ENCODE measurements around the gene NFKBIL1. TPM values are rescaled to one million over a fixed set of nuclear protein-coding genes. Genes with fewer than 3 reads are reported as not detected.
"Not testable (repeated sequence)": the region's sequence is repeated elsewhere in the genome, so short reads cannot be mapped to it uniquely, and the experiment has no call there.

Gene NFKBIL1
- 12.1 TPM for total RNA-seq

GRCh38 chr6:31546958-31547726, at the start of gene NFKBIL1:
TSS of gene NFKBIL1 (plus strand) at chr6:31547608. CDS start at chr6:31547695, 87 bp downstream.
- peak; percentile 98 for DNase-seq

GRCh38 chr6:31498748-31499147, 48.7 kb upstream of the NFKBIL1 start:
- DNase-seq = no peak

DNA sequence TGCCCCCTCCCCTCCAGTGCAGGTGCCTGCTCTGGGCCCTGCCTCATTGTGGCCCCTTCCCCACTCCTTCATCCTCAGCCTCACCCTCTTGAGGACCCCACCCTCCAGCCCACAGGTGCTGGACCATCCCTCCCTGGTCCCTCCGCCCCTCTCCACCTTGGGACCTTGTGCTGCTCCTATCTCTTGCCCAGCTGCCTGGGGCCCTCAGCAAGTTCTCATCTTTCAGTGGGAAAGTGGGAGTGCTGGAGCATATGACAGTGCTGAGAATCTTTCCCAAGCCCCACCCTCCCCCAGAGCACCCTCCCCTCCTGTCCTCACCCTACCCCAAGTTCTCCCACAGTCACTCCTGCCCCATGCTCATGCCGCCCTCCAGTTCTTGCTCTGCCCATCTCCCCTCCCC, 47.8 kb upstream of the NFKBIL1 start:
- DNase-seq = not testable (repeated sequence)

DNA sequence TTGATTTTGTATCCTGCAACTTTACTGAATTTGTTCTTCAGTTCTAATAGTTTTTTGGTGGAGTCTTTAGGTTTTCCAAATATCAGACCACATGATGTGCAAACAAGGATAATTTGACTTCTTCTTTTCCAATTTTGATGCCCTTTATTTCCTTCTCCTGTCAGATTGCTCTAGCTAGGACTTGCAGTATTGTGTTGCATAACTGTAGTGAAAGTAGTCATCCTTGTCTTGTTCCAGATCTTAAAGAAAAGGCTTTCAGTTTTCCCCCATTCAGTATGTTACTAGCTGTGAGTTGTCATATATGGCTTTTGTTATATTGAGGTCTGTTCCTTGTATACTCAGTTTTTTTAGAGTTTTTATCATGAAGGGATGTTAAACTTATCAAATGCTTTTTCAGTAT, 44.8 kb upstream of the NFKBIL1 start:
- no peak for DNase-seq

DNA sequence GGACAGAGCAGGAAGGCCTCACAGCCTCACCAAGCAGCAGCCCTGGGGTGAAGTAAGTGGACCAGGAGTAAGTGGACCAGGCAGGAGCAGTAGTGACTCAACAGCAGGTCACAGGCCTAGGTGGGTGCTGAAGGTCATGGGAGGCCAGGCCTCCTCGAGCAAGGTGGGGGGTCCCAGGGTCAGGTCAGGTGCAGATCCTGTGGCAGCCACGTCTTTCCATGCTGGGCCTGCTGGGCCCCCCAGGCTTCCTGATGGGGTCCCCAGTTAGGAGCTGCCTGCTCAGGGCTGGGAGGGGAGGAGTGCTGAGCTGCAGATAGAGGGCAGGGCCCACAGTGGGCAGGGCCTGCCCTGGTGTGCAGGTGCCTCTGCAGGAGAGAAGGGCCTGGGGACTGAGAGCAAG, 38.4 kb upstream of the NFKBIL1 start:
- not testable (repeated sequence) for DNase-seq

DNA sequence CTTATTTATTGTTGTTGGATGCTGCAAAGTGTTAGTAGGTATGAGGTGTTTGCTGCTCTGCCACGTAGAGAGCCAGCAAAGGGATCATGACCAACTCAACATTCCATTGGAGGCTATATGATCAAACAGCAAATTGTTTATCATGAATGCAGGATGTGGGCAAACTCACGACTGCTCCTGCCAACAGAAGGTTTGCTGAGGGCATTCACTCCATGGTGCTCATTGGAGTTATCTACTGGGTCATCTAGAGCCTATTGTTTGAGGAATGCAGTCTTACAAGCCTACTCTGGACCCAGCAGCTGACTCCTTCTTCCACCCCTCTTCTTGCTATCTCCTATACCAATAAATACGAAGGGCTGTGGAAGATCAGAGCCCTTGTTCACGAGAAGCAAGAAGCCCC, 37.4 kb upstream of the NFKBIL1 start:
- no peak for DNase-seq

GRCh38 chr6:31513456-31514165, 33.8 kb upstream of the NFKBIL1 start:
- DNase-seq = no peak

GRCh38 chr6:31521835-31522234, 25.6 kb upstream of the NFKBIL1 start:
- no peak for DNase-seq

DNA sequence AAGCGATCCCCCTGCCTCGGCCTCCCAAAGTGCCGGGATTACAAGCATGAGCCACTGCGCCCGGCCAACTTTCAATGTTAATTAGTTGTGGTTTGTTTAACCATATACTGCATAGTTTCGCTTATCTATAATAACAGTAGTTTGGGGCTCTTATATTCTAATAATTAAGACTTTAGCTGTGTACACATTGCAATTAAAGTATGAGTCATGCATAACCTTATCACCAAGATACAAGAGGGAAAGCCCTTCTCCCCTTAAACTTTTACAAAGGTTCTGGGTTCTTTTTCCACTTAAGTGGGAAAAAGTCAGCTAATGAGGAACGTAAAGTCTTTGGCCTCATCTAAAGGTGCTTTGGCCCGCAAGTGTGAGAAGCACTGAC, 21.9 kb upstream of the NFKBIL1 start:
- no peak for DNase-seq

- no peak for DNase-seq
Observed at GRCh38 chr6:31525932-31526591, 21.3 kb upstream of the NFKBIL1 start.

DNA sequence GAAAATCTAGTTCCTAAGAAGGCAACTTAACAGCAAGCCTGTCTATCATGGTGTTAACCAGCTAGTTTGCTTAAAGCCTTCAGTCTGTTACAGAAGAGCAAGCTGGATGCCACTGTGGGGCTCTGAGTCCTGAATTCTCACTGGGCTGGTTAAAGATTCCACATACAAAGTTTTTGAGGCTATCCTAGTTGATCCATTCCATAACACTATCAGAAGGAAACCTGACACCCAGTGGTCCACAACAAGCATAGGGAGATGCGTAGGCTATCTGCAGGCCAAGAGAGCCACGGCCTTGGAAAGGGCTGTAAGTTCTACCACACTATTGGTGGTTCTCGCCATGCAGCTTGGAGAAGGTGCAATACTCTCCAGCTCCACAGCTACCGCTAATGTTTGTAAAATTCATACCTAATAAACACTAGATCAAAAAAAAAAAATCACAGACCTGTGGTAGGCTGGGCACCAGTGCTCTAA, 19.1 kb upstream of the NFKBIL1 start:
- DNase-seq = no peak

DNA sequence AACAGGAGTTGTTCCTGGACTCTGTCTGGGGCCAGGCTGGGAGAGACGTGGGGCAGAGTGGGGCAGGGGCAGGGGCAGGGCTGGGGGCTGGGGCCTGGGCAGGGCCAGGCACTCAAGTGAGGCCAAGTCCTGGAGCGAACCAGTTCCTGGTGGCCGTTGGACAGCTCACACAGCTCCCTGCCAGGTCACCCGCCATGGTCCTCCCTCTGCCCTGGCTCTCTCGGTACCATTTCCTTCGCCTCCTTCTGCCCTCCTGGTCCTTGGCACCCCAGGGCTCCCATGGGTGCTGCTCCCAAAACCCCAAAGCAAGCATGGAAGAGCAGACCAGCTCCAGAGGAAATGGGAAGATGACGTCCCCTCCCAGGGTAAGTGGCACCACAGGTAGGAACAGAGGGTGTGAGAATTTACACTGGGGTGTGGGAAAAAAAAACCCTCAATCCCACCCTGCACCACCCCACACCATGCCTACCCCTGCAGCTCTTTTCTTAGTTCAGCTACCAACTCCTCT, 18.5 kb upstream of the NFKBIL1 start, which contains the start of gene MCCD1:
Gene MCCD1 (plus strand): TSS at position 142 of the 508 bp plus-strand sequence. CDS start 53 bp downstream, at position 195.
- no peak for DNase-seq

DNA sequence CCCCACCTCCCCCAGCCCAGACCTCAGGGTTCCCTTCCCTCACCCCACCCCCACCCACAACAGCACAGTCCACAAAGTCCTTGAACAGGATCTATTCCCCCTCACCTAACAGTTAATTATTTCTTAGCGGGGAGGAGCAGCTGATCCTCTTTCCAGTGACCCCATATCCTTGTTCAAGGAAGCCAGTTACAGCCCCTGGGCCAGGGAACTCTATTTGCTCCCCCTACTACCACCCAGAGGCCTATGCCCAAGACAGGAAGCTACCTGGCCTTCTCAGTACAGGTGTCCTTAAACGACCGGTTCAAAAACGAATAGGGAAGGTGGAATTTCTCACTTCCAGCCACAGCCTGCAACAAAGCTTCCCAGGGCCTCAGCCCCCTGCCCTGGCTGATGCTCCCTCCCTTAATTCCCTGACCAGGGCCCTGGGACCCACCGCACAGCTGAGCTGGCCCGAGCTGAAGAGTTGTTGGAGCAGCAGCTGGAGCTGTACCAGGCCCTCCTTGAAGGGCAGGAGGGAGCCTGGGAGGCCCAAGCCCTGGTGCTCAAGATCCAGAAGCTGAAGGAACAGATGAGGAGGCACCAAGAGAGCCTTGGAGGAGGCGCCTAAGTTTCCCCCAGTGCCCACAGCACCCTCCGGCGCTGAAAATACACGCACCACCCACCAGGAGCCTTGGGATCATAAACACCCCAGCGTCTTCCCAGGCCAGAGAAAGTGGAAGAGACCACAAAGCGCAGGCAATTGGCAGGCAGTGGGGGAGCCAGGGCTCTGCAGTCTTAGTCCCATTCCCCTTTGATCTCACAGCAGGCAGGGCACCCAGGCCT, 17.9 kb upstream of the NFKBIL1 start:
- no peak for DNase-seq

DNA sequence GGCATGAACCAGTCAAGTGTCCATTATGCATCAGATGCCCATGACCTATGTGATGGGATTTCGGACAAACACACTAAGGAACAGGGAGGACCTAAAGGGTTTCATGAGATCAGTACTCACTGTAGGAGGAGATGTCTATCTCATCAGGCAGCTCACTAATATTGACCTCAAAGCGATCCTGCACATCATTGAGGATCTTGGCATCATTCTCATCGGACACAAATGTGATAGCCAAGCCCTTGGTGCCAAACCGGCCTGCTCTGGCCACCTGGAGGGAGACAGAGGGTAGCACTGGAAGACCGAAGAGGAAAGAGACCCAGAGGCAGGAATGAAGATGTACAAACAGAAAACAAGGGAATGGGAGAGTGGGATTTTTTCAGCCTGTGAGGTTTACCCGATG, 16.7 kb upstream of the NFKBIL1 start:
- no peak for DNase-seq

DNA sequence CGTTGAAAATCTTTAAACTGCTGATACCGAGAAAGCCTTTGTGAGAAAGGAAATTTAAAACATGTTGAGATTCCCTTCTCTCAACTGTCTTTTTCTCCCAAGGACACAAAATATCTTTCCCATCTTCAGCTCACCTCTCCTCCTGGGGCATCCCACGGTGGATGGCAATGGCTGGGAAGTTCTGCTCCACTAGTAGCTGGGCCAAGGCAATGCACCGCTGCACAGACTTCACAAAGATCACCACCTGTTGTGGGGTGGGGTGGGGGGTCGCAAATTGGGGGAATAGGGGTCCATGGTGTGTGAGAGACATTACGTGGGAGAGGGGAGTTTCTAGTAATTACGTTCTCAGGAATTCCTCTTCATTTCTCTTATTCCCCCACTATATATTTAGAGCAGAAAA, 16.2 kb upstream of the NFKBIL1 start:
- no peak for DNase-seq

- no peak for DNase-seq
Observed at GRCh38 chr6:31531771-31532643, 15.4 kb upstream of the NFKBIL1 start.

- no peak for DNase-seq
Observed at GRCh38 chr6:31532644-31533454, 14.6 kb upstream of the NFKBIL1 start.

DNA sequence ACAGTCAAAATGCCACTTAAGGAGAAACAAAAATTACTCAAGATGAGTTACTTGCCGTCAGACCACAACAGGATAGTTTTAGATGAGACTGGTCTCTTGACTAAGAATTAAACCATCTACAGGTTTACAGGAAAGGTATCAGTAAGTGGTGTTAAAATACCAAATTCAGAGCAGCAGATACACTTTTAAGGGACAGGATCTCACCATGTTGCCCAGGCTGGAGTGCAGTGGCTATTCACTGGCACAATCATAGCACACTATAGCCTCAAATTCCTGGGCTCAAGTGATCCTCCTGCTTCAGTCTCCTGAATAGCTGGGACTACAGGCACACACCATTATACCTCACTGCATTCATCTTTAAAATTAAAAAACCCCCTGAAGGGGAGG, 14.0 kb upstream of the NFKBIL1 start:
- DNase-seq = no peak

DNA sequence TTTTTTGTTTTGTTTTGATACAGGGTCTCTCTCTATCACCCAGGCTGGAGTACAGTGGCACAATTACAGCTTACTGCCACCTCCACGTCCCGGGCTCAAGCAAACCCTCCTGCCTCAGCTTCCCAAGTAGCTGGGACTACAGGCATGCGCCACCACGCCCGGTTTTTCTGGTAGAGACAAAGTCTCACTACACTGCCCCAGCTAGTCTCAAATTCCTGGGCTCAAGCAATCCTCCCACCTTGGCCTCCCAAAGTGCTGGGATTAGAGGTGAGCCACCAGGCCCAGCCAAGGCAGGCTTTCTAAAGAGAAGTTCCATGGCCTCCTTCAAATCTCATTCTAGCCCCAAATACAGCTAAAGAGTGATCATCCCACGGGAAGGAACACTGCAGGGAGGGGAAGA, 13.4 kb upstream of the NFKBIL1 start:
- no peak for DNase-seq

DNA sequence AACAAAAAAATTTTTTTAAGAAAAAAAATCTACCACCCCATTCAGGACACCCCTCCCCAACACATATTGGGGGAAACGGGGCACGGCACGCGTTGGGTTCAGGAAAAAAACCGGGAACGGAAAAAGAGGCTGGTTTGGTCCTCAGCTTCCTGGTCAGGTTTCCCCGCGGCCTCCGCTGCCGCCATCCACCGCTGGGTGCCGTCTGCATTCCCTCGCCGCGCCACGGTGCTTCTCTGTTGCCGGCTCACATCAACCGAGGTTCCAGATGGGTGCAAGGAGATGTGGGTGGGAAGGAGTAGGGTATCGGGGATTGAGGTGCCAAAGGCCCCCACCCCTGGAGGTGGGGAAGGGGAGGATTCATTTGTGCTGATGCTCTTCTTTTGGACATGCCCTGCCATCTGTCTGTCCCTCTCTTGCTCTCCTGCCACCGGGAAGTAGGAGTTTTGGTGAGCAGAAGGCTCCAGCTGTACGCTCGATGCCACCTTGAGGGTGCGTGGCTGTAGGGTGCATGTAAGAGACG, 12.8 kb upstream of the NFKBIL1 start:
- DNase-seq = no peak
